ENCODE data around the gene PACRG. TPM values are rescaled to one million over a fixed set of nuclear protein-coding genes. Genes with fewer than 3 reads are reported as not detected.

Gene PACRG
- total RNA-seq, 1 donor from 2014 or later: 9.7 TPM

DNA sequence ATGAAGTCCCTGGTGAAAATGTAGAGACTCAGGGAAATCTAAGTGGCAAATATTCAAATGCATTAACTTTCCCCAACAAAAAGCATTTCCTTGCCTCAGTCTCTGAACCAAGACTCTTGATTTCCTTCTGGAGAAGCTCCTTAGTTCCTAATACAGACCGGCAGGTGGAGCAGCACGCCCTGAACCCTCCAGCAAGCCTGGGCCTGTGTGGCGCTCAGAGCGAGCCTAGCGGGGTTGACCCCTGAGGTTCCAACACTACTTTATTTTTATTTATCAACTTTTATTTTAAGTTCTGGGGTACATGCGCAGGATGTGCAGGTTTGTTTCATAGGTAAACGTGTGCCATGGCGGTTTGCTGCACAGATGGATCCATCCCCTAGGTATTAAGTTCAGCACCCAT lies 50.8 kb downstream of the PACRG start:
- no peak for DNase-seq (ENCODE audit: low spot score)

DNA sequence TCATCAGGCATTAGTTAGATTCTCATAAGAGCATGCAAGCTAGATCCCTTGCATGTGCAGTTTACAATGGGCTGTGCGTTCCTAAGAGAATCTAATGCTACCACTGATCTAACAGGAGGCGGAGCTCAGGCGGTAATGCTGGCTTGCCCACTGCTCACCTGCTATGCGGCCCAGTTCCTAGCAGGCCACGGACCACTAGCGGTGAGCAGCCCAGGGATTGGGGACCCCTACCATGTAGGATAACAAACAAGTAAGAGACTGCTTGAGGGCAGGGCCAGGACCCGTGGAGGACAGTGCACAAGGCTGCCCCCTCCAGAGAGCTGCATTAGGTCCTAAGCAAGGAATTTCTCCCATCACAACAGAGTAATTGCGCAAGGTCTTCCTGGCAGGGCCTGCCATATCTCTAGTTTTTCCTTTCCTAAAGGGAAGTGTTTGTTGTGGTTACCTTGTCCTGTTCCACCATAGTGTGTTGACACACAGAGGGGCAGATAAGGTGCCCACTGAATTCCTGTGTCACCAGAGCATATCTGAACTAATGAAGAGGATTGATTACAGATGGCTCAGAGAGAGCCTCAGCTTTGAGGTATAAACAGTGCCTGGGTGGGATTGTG lies 58.0 kb downstream of the PACRG start:
- no peak for DNase-seq (ENCODE audit: low spot score)

DNA sequence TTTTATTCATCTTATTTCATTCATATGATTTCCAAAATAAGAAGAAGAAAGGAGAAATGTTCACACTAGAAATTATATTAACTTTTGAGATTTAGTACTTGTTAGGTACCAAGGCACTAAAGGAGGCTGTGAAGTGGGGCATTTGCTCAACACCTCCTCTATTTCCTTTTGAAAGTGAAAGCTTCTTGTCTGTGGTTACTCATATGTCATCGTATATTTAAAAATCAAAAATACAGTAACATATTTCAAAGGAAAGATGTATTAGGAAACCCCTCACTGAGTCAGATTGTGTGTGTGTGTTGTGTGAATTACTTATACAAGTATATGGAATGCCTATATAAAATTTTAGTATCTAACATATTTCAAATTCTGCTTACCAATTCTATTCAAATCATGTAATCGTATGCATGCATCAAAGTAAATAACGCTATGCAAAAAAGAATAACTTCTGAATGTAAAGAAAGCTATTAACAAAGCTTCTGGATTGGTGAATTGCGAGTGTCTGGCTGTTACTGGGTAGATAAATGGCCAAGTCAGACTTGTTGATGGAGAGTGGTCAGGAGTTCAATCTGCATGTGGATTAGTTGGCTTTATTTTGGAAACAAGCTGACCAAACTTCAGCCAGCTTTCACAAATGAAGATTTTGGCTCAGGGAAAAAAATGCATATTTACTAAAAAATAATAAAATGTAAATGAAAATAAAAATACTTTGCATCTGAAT lies 70.9 kb downstream of the PACRG start:
- no peak for DNase-seq (ENCODE audit: low spot score)

DNA sequence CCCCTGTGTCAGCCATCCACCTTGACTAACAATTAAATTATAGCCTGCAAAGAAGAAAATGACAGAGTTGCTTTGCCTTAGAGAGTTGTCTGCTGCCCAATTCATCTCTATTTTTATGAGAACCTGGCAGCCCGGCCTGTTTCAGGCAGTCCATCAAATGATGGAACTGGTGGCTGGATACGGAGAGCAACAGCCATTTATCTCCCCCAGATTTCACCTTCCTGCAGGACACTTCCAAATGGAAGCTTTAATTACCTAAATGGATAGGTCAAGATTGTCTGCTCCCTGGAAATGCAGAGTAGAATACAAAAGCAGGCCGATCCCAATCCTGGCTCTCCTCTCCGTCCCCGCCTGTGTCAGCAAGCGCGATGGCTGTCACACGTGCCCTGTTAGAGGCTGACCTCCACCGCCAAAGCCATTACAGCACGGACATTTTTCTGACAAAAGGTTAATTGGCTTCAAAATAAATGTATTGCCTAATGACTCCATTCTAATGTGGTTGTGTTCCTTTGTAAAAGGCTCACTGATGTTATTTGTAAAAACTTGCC lies 86.7 kb downstream of the PACRG start:
- no peak for DNase-seq (ENCODE audit: low spot score)

DNA sequence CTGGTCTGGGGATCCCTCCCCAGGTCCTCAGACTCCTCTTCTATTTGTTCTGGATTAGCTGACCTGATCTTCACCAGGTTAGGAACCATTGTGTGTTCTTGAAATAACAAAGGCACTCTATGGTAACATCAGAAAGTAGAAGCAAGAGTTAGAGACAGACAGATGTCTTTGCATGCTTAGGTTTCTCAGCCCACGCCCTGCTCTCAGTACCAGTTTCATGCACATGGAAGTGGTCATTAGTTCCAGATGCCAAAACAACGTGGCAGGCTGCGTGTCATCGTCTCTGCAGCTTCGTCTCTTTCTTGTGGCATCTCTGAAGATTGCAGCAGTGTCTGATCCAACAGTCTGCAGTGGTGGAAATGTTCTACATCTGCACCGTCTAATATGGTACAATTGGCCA lies 89.4 kb downstream of the PACRG start:
- no peak for DNase-seq (ENCODE audit: low spot score)

DNA sequence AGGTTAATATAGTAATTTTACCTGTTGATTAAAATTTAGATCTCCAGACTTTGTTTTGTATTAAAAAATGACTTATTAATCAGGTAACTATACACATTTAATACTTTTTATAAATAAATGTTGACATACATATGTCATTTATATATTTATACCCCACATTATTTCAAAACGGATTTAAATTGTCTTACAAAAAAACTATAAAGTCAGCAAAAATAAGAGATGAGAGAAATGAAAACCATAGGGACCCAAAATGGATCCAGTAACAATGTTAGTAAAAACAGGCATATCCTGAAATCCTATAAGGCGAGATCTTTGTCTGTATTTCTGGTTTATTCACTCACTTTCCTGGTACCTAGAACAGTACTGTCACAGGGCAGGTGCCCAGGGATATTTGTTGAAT lies 91.5 kb downstream of the PACRG start:
- no peak for DNase-seq (ENCODE audit: low spot score)

DNA sequence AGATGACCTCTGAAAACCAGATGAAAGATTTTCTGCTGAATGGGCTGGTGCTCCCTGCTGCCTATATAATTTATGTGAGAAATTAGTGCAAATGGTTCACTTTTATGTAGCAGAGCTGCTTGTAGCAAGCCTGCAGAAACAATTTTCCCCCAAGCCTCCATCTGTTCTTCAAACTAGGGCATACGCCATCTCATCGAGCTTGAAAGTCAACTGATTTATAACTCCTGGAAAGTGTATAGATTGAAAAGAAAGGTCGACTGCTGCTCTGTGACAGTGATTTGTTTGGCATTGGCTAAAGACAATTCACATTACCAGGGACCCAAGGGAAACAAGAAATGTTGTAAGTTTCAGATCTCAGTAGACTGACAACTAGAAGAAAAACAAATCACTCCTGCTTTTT lies 93.3 kb downstream of the PACRG start:
- no peak for DNase-seq (ENCODE audit: low spot score)

DNA sequence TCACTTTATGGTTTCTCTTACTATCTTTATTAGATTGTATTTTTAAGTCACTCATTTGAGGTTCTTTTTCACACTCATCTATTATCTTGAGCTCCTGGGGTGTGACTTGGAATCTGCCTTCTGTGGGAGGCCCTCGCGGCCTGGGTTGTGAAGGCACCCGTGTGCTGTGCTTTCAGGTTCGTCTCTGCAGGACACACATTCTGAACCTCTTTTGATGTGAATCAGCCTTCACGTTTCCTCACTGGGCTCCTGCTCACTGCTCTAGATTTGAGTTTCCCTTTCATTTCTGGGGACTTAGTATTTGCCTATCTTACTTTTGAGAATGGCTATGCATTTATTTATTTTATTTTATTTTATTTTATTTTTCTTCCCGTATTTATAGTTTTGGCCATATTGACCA lies 97.8 kb downstream of the PACRG start:
- DNase-seq (ENCODE audit: low spot score): no peak

DNA sequence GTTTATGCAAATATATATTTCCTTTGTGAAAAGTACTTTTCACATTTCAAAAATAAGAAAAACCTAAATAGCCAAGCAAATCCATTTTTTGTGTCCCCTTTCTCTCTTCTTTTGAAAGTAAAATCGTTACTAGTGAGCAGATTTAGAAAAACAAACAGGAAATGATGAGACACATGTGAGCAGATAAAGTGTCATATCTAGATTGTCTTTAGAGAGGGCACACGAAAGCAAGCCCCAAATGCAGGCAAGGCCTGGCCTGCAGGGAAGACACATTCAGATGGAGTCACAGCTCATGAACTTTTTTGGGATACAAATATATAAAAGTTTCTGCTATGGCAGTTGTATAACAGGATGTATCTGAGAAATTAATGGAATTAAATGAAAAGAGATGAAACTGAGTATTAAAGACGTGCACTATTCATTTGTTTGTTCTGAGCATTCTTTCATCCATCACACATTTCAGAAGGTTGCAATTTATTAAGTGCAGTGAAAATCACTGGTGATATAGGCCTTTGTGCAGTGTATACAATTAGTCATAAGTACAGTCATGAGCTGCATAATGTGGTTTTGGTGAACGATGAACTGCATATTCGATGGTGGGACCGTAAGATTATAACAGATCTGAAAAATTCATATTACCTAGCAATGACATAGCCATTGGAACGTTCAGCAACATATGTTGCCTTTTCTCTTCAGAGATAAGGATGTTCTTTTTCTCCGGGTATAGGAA lies 101.4 kb downstream of the PACRG start:
- no peak for DNase-seq (ENCODE audit: low spot score)

DNA sequence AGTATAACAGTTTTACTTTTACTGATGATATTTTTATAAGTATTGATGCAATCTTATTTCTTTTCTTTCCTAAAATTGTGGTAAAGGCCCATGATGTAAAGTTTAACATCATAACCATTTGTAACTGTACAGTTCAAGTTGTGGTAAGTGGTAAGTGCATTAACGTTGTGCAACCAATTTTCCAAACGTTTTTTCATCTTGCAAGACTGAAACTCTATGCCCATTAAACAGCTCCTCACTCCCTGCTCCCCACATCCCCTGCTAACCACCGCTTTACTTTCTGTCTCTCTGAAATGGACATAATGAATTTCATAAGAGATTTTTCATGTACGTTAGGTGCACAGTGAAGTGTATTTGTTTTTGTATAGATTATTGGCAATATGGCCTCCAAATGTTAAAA lies 106.0 kb downstream of the PACRG start:
- DNase-seq (ENCODE audit: low spot score): no peak

DNA sequence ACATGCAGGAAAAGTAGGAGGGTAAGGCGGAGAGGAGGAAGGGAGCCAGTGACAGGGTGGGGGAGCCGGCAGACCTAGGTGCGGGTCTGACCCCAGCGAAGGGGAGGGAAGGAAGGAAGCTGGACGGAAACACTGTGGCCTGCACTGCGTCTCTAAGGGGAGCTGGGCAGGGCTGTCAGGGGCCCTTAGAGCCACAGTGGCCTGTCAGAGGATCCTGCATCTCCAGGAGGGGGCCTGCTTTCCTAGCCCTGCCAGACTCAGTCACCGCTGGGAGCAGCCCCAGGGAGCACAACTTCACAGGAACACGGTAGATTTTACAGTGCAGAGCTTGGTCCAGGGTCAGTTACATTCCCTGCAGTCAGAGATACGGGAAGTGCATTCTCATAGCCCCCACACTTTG lies 118.2 kb downstream of the PACRG start:
- no peak for DNase-seq (ENCODE audit: low spot score)

DNA sequence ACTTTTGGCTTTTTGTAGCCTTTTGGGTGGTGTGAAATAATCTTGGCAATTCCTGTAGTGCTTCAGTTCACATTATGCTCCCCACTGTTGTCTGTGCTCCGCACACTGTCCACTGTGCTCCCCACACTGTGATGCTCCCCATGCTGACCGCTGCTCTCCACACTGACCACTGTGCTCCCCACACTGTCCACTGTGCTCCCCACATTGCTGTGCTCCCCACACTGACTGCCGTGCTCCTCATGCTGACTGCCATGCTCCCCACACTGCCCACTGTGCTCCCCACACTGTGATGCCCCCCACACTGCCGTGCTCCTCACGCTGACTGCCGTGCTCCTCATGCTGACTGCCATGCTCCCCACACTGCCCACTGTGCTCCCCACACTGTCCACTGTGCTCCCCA lies 118.9 kb downstream of the PACRG start:
- no peak for DNase-seq (ENCODE audit: low spot score)

DNA sequence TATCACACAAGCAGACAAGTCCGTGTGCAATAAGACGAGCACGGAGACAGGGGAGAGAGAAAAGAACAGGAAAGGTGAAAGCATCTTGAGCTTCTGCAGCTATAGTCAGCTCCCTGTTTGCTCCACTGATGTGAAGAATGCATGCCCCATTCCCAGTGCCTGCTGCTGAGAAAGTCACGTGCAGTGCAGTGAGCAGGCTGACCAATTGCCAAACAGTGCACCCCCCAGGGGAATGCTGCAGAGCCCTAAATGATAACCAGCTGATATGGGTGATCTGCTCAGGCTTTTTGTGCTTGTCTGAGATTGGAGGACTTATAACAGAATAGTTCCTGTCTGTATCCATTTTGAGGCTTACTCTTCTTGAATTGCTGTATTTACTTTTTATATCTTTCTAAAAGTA lies 121.5 kb downstream of the PACRG start:
- DNase-seq (ENCODE audit: low spot score): no peak

DNA sequence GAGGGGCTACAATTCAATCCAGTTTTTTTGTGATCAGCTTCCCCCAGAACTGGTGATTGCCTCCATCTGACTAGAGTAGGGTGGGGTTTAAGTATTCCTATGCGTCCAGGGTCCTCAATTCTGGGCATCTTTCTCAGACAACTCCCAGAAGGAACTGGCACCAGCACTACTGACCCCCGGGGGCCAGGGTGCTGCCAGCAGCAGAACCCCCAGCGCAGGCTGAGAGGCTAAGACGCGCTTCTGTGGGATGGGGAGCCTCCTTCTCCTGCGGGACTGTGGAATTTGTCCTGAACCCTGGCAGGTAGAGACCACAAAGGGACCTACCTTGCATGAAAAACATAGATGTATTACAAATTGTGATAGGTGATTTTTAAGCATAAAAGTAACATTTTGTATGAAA lies 124.4 kb downstream of the PACRG start:
- no peak for DNase-seq (ENCODE audit: low spot score)

DNA sequence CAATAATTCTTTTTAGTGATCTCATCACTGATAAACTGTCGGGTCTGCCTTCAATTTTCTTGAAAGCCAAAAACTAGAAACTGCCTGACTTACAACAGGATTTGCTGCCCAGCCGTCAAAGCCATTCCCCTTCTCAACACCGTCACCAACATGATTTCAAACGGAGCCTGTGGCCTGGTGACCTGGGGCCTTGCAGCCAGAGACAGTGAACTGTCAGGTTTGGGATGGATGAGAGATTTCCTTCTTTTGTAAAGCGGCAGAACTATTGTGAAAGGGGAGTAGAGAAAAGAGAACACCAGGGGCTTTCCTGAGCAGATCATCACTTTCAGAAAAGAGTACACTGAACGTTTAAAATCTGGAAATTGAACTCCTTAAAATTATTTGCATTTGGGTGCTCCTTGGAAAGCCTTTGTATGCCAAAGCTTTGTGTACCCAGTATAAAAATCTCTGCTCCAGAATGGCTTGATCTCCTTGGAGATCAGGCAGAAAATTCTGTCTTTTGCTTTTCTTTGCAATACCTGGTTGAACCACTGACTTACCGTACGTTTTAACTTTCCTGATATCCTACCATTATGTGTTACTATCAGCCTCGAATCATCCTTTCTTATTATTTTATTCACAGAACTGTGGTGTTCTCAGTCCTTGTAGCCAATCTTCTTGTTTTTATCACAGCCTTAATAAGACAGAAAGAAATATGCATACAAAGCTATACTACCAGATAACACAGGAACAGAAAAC lies 125.2 kb downstream of the PACRG start:
- no peak for DNase-seq (ENCODE audit: low spot score)

DNA sequence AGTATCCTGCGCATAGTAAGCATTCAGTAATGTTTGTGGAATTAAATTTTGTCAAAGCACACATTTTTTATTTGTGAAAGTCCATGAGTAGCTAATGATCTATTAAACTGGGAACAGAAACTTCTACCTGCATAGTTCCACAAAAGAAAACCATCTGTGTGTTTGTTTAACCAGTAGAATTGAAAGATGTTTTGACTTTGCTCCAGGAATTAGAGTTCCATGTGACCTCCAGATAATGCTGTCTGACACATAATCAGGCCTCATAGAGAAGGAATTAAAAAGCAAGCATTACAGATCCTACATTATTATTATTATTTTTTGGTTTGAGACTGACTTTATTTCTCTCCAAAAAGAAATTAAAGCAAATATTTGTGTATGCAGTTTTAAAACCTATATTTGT lies 126.5 kb downstream of the PACRG start:
- no peak for DNase-seq (ENCODE audit: low spot score)

DNA sequence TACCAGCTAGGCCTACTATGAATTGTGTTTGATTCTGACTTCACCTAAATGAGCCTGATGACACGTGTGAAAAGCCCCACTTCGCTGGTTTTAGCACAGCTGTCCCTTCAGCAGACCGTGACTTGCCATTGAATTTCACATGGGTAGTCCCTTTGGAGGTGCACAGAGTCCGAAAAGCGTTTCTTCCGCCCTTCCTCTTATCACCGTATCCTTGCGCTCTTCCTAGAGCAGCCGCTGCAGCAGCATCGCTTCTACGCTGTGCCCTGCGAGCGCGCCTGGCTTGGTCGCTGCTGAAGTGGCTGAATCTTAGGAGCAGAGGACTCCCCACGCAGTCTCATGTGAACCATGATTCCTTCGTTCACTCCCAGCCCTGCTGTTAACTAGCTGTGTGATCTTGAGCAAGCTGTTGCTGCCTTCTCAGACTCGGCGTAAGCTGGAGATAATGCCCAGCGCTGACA lies 127.0 kb downstream of the PACRG start:
- no peak for DNase-seq (ENCODE audit: low spot score)

DNA sequence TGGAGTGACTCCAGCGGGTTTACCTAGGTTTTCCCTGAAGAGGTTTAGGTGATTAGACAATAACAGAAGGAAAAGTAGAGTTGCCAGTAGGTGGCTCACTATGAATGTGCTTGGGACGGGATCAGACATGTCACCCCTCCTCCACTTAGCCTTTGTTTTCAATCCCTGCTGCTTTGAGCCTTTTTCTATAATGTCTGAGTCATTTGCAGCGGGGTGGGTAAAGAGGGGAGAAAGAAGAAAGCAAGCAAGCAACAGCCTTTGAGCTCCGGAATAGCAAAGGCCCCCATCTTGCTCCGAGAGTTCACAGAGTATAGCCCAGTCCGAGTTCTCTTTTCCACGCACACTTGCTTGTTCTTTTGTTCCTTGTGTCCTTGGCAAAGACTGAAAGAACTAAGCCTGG lies 129.1 kb downstream of the PACRG start:
- no peak for DNase-seq (ENCODE audit: low spot score)

DNA sequence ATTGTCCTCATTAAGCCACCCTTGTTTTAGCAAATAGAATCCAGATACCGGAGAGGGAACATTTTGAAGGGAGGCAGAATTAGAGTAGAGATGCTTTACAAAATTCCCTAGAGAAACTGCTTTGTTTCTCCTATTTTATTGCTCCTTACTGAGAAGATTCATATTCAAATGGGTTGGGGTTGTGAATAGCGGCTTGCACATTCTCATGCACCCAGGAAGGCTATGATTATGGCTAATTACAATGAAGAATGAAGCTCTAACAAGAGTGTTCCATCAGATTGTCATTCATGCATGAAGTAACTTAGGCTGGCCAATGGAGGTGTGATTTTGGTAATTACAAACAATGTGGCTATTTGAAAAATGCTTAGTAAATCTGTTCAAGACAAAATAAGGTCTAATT lies 129.6 kb downstream of the PACRG start:
- no peak for DNase-seq (ENCODE audit: low spot score)

DNA sequence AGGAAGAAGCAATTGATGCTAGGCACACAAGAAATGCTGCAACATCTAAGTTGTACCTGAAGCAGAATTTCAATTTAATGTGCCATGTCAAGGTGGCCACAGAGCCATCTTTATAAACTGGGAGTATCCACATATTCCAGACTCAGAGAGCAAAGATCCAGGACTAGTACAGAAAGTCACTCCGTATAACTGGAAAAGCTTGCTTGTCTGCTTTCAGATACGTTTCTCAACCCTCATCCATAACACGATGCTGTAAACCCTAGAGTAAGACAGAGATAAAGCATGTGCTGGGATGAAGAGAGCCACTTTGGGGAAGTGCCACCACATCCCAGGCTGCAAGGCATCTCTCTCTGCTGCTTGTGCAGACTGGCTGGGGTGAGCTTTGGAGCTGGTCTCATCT lies 134.7 kb downstream of the PACRG start:
- no peak for DNase-seq (ENCODE audit: low spot score)

DNA sequence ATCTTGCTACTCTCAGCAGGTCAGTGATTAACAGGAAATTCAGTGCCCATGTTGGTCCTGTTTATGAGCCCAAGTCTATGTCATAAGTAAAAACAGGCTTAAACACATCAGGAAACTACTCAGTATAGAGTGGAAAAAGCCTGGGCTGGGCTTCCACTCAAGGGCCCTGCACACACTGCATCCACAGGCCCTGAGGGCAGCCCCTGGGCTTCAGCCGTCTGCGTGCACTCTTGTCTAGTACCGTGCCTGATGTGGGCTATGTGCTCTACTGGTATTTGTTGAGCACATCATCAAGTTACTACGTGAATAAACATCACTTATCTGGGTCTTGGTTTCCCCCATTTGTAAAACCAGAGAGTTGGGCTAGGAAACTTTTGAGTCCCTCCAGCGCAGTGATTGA lies 135.2 kb downstream of the PACRG start:
- DNase-seq (ENCODE audit: low spot score): no peak

DNA sequence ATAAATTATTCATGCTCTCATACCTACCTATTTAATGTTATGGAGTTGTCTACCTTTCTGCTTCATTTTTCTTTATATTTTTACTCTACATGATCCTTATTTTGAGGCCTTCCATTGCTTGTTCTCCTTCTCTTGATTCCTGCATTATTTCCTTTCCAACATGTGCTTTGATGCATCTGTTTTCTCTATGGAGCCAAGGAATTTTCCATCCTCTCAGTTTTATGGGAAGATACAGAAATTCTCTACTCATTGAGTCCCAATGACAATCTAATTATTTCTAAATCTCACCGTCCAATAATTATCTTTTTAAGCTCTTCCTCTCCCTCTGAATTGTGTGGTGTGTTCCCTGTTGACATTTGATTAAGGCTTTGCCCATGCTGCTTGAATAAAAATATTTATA lies 136.0 kb downstream of the PACRG start:
- no peak for DNase-seq (ENCODE audit: low spot score)
